Peyer's patch (tissue), 4 donors: ENCODE results near the gene SEL1L3.

Source experiments
- POLR2A ChIP-seq, 2 donors: fragments of 450-650 bp; IDR thresholded peaks; one replicate each; pipeline ENCODE4 v1.5.1; 2017; ENCODE audit warnings: antibody characterized with exemption in 2 of 2, mild to moderate bottlenecking in 2 of 2, moderate library complexity in 2 of 2
- TF ChIP-seq, protein P1 (sequence below), 6 experiments: fragments of 450-650 bp in 4 of 6; fragments of 200-600 bp in 2 of 6; sonication (generic) in 1 of 6; IDR thresholded peaks; one replicate each; pipeline ENCODE4 v1.5.1; 2017 to 2019; ENCODE audit warnings: antibody characterized with exemption in 6 of 6, mild to moderate bottlenecking in 3 of 6, moderate library complexity in 1 of 6

DNA sequence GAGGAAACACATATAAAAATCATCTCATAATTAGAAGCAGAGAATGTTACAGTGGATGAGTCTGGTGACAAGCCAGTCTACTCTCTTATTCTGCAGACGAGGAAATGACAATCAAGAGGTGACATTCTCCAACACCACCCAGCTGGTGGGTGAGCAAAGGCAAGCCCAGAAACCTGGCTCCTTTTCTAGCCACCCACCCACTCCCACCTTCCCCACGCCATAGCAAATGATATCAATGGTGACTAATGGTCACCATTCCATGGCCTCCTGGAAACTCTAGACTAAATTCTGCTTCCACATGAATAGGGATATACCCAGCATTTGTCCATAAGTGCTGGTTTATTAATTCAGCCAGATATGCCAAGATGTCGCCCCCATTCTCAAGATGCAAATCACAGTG, 10.7 kb downstream of the SEL1L3 start:
- no peak for TF ChIP-seq POLR2A (IDR thresholded peaks at IDR 0.05)
- TF ChIP-seq, protein P1, sequence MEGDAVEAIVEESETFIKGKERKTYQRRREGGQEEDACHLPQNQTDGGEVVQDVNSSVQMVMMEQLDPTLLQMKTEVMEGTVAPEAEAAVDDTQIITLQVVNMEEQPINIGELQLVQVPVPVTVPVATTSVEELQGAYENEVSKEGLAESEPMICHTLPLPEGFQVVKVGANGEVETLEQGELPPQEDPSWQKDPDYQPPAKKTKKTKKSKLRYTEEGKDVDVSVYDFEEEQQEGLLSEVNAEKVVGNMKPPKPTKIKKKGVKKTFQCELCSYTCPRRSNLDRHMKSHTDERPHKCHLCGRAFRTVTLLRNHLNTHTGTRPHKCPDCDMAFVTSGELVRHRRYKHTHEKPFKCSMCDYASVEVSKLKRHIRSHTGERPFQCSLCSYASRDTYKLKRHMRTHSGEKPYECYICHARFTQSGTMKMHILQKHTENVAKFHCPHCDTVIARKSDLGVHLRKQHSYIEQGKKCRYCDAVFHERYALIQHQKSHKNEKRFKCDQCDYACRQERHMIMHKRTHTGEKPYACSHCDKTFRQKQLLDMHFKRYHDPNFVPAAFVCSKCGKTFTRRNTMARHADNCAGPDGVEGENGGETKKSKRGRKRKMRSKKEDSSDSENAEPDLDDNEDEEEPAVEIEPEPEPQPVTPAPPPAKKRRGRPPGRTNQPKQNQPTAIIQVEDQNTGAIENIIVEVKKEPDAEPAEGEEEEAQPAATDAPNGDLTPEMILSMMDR (IDR thresholded peaks at IDR 0.05): no peak
